Neural crest cell (in vitro differentiated cells): ENCODE measurements around the gene FAM193B. TPM values are rescaled to one million over a fixed set of nuclear protein-coding genes. Genes with fewer than 3 reads are reported as not detected.

Source experiments
- DNase-seq: peaks from one replicate; pipeline ENCODE4 v3.0.0; 2021; ENCODE audit warnings: low read depth, mixed read lengths, low spot score
- H3K27ac Mint-ChIP-seq: one replicate; pipeline ENCODE4 v1.8.0; 2021; ENCODE audit warnings: mild to moderate bottlenecking, mixed read lengths; ENCODE audit not compliant: unreplicated experiment
- H3K27me3 Mint-ChIP-seq: 2 replicates; pipeline ENCODE4 v1.8.0; 2021; ENCODE audit warnings: low read depth, mild to moderate bottlenecking, mixed read lengths
- H3K36me3 Mint-ChIP-seq: 2 replicates; pipeline ENCODE4 v1.8.0; 2021; ENCODE audit warnings: low read depth, mild to moderate bottlenecking, mixed read lengths
- H3K4me1 Mint-ChIP-seq: 2 replicates; pipeline ENCODE4 v1.8.0; 2021; ENCODE audit warnings: mixed read lengths
- H3K4me3 Mint-ChIP-seq: one replicate; pipeline ENCODE4 v1.8.0; 2021; ENCODE audit warnings: mild to moderate bottlenecking, mixed read lengths
- H3K9me3 Mint-ChIP-seq: 2 replicates; pipeline ENCODE4 v1.8.0; 2021; ENCODE audit warnings: mixed read lengths
- total RNA-seq: library from RNA; stranded (reverse); gene quantifications from 2 replicates; pipeline ENCODE4 v1.2.1, GENCODE V29; 2021
- TF ChIP-seq, protein P1 (sequence below): fragments of 200-600 bp; sonication (generic); conservative IDR thresholded peaks from 2 replicates; pipeline ENCODE4 v1.5.0; 2021; ENCODE audit warnings: antibody characterized with exemption, mild to moderate bottlenecking

FAM193B gene
- total RNA-seq, 1 donor from 2014 or later: 96.3 TPM

DNA sequence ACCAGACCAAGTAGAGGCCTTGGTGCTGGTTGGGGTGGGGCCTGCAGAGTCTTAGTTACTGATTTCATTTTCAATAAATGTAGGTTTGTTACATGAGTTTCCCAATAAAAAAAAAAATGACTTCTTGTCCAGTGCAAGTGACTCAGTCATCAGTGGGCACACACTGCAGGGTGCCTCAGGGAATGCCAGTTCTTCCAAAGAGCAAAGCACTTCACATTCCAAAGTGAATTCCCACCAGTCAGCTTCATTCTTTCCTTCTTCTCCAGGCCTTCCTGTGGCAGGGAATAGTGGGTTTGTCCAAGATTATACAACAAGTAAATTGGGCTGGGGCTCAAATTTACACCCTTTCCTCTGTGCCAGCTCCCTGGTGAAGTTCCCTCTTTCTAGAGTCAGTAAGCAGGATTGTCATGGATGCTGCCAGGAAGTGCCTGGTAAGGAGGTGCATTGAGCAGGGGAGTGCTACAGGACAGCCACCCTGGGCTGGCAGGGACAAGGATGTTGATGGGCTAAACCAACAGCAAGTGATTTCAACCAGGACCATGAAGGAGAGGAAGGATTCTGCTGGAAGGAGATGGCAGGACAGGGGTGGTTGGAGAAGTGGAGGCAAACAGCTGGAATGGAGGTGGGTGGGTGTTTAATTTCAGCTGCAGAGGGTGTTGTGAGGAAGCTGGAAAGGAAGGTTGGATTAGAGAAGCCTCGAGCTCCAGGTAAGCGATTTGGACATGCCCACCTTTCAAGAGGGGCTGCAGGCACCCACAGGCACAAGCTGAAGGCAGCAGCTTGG is 41.8 kb upstream of the FAM193B start:
- Mint-ChIP-seq H3K4me3 (peak overlapping the region; percentile 74), H3K9me3 (no peaks in the 10 kb centered on the region), H3K4me1 (peaks cover 33% of the 10 kb centered on the region), H3K27me3 (peaks cover 23% of the 10 kb centered on the region), H3K36me3 (peaks cover 7% of the 10 kb centered on the region), H3K27ac (no peak overlapping the region)
- TF ChIP-seq, protein P1, sequence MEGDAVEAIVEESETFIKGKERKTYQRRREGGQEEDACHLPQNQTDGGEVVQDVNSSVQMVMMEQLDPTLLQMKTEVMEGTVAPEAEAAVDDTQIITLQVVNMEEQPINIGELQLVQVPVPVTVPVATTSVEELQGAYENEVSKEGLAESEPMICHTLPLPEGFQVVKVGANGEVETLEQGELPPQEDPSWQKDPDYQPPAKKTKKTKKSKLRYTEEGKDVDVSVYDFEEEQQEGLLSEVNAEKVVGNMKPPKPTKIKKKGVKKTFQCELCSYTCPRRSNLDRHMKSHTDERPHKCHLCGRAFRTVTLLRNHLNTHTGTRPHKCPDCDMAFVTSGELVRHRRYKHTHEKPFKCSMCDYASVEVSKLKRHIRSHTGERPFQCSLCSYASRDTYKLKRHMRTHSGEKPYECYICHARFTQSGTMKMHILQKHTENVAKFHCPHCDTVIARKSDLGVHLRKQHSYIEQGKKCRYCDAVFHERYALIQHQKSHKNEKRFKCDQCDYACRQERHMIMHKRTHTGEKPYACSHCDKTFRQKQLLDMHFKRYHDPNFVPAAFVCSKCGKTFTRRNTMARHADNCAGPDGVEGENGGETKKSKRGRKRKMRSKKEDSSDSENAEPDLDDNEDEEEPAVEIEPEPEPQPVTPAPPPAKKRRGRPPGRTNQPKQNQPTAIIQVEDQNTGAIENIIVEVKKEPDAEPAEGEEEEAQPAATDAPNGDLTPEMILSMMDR: no peak
- no peak for DNase-seq

- H3K36me3 Mint-ChIP-seq: peaks cover 3% of the 10 kb centered on the region
- H3K27me3 Mint-ChIP-seq: peaks cover 30% of the 10 kb centered on the region
- no peak overlapping the region for H3K27ac Mint-ChIP-seq
- no peaks in the 10 kb centered on the region for H3K9me3 Mint-ChIP-seq
- DNase-seq: no peak
- H3K4me1 Mint-ChIP-seq: peaks cover 23% of the 10 kb centered on the region
- TF ChIP-seq, protein P1: no peak
- H3K4me3 Mint-ChIP-seq: no peak overlapping the region
These were observed 40.7 kb upstream of the FAM193B start for GRCh38 chr5:177595026-177595585.

DNA sequence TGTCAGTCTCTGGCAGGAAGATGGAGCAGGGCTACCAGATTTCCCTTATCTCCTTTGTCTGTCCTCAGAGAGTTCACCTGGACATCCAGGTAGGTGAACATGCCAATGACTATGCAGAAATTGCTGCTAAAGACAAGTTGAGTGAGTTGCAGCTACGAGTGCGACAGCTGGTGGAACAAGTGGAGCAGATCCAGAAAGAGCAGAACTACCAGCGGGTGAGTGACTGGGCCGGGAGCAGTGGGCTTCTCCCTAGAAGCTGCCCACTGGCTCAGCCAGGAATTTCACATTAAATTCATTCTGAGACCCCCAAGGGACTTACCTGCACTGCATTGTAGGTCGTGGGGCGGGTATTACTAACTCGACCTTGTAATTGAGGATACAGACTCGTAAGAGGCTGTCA is 39.7 kb upstream of the FAM193B start:
- Mint-ChIP-seq H3K9me3 (no peaks in the 10 kb centered on the region), H3K36me3 (peaks cover 3% of the 10 kb centered on the region), H3K27me3 (peaks cover 37% of the 10 kb centered on the region), H3K27ac (no peak overlapping the region), H3K4me3 (peak overlapping the region; percentile 95), H3K4me1 (peaks cover 21% of the 10 kb centered on the region)
- TF ChIP-seq, protein P1: no peak
- DNase-seq: no peak

- no peak for DNase-seq
- Mint-ChIP-seq H3K36me3 (peaks cover 3% of the 10 kb centered on the region), H3K27me3 (peaks cover 42% of the 10 kb centered on the region), H3K4me1 (peaks cover 16% of the 10 kb centered on the region), H3K9me3 (no peaks in the 10 kb centered on the region), H3K4me3 (peak overlapping the region; percentile 95), H3K27ac (no peak overlapping the region)
- TF ChIP-seq, protein P1: no peak
These were observed 39.1 kb upstream of the FAM193B start for GRCh38 chr5:177593511-177593910.

DNA sequence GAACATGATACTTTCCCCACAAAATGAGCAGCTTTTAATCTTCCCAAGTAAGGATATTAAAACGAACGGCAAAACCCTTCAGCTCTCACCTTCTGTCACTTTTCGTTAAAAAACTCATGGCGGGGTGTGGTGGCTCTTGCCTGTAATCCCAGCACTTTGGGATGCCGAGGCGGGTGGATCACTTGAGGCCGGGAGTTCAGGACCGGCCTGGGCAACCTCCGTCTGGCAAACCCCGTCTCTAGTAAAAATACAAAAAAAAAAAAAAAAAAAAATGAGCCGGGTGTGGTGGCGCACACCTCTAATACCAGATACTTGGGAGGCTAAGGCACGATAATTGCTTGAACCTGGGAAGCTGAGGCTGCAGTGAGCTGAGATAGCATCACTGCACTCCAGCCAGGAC is 38.5 kb upstream of the FAM193B start:
- TF ChIP-seq, protein P1: no peak
- Mint-ChIP-seq H3K9me3 (no peaks in the 10 kb centered on the region), H3K27ac (no peak overlapping the region), H3K4me3 (peak overlapping the region; percentile 95), H3K36me3 (peaks cover 3% of the 10 kb centered on the region), H3K27me3 (peaks cover 44% of the 10 kb centered on the region), H3K4me1 (peaks cover 16% of the 10 kb centered on the region)
- no peak for DNase-seq
